Ascending aorta (tissue), 2 donors: ENCODE results near the gene PRDM5. TPM values are rescaled to one million over a fixed set of nuclear protein-coding genes. Genes with fewer than 3 reads are reported as not detected.

Source experiments
- DNase-seq, 2 donors: peaks; one replicate each; pipeline ENCODE4 v3.0.0-alpha.2; 2019; ENCODE audit warnings: low spot score in 2 of 2
- H3K27ac ChIP-seq, 2 donors: fragments of 200-600 bp; sonication (generic); one replicate each; pipeline ENCODE4 v1.5.1; 2016 to 2017; ENCODE audit warnings: mild to moderate bottlenecking in 1 of 2
- H3K27me3 ChIP-seq: fragments of 200-600 bp; sonication (generic); one replicate; pipeline ENCODE4 v1.5.1; 2017
- H3K36me3 ChIP-seq, 2 donors: fragments of 200-600 bp; sonication (generic); one replicate each; pipeline ENCODE4 v1.5.1; 2016
- H3K4me1 ChIP-seq, 2 donors: fragments of 200-600 bp; sonication (generic); one replicate each; pipeline ENCODE4 v1.5.1; 2016 to 2017; ENCODE audit warnings: mild to moderate bottlenecking in 1 of 2
- H3K4me3 ChIP-seq, 2 donors: fragments of 200-600 bp; sonication (generic); one replicate each; pipeline ENCODE4 v1.5.1; 2016 to 2017; ENCODE audit warnings: mild to moderate bottlenecking in 1 of 2
- H3K9me3 ChIP-seq, 2 donors: fragments of 200-600 bp; sonication (generic); one replicate each; pipeline ENCODE4 v1.5.1; 2016
- intact Hi-C: fragments of 100-400 bp; cut with DNase I; formaldehyde crosslinking; loops from one replicate; pipeline ENCODE4 v1.15.1; 2023
- total RNA-seq: library from RNA; depleted of rRNA; stranded (reverse); fragments of >200 nt; gene quantifications from one replicate; pipeline ENCODE4 v1.1.0, GENCODE V29; 2016
- TF ChIP-seq, protein P1 (sequence below), 3 experiments: fragments of 200-600 bp in 2 of 3; fragments of 450-650 bp in 1 of 3; sonication (generic) in 2 of 3; IDR thresholded peaks; one replicate each; pipeline ENCODE4 v1.5.1; 2016 to 2019; ENCODE audit warnings: antibody characterized with exemption in 3 of 3, mild to moderate bottlenecking in 1 of 3, moderate library complexity in 1 of 3

The PRDM5 gene
- total RNA-seq, 1 donor from 2014 or later, result 14.9 TPM

DNA sequence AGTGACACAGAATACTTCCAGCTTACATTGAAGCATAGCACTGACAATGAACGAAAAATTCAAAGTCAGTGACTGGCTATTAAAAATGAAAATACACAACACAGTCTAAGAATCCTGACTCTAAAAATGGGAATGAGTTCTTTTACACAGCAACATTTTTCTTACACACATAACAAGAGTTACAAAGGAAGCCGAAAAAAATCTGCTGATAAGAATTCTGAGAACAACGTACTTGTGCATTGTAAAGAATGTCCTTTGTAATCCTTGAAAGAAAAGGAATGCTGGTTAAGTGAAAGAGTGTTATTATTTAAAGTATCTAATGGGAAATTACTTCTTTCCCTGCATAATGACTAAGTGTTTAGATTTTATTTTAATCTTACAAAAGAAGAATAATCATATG, 199.4 kb downstream of the PRDM5 start:
- Histone ChIP-seq H3K9me3 (no peaks in the 10 kb centered on the region), H3K4me1 (no peaks in the 10 kb centered on the region), H3K27ac (no peak overlapping the region), H3K27me3 (no peaks in the 10 kb centered on the region), H3K36me3 (no peaks in the 10 kb centered on the region), H3K4me3 (no peak overlapping the region)
- intact Hi-C loops, result no loop called here
- TF ChIP-seq, protein P1, sequence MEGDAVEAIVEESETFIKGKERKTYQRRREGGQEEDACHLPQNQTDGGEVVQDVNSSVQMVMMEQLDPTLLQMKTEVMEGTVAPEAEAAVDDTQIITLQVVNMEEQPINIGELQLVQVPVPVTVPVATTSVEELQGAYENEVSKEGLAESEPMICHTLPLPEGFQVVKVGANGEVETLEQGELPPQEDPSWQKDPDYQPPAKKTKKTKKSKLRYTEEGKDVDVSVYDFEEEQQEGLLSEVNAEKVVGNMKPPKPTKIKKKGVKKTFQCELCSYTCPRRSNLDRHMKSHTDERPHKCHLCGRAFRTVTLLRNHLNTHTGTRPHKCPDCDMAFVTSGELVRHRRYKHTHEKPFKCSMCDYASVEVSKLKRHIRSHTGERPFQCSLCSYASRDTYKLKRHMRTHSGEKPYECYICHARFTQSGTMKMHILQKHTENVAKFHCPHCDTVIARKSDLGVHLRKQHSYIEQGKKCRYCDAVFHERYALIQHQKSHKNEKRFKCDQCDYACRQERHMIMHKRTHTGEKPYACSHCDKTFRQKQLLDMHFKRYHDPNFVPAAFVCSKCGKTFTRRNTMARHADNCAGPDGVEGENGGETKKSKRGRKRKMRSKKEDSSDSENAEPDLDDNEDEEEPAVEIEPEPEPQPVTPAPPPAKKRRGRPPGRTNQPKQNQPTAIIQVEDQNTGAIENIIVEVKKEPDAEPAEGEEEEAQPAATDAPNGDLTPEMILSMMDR (IDR thresholded peaks at IDR 0.05), result no peak
- DNase-seq, result no peak

DNA sequence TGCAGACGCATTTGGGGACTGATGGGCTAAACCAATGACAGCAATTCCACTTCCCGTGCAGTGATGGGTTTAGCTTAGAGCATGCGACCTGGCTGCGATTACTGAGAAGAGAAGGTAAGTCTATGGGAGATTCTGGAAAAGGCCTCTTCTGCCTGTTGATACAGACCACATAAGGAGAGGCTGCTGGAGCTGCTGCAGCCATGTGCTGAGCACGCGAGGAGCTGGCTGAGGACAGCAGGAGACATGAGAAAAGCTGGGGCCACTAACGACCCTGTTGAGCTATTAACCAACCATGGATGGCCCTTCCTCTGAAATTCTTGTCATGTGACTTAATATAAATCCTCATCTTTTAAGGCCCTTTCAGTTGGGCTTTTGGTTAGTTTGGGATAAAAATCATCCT, 199.9 kb downstream of the PRDM5 start:
- Histone ChIP-seq H3K4me1 (no peaks in the 10 kb centered on the region), H3K27me3 (no peaks in the 10 kb centered on the region), H3K4me3 (no peak overlapping the region), H3K9me3 (no peaks in the 10 kb centered on the region), H3K27ac (no peak overlapping the region), H3K36me3 (no peaks in the 10 kb centered on the region)
- intact Hi-C loops, result no loop called here
- DNase-seq, result no peak
- TF ChIP-seq, protein P1 (IDR thresholded peaks at IDR 0.05), result no peak

- DNase-seq, result no peak
- no peaks in the 10 kb centered on the region for H3K4me1 ChIP-seq
- no peak overlapping the region for H3K4me3 ChIP-seq
- no peak overlapping the region for H3K27ac ChIP-seq
- no peaks in the 10 kb centered on the region for H3K9me3 ChIP-seq
- H3K36me3 ChIP-seq, result no peaks in the 10 kb centered on the region
- TF ChIP-seq, protein P1 (IDR thresholded peaks at IDR 0.05), result no peak
- intact Hi-C loops, result no loop called here
- H3K27me3 ChIP-seq, result no peaks in the 10 kb centered on the region
These were observed 202.1 kb downstream of the PRDM5 start for GRCh38 chr4:120720354-120720934.

DNA sequence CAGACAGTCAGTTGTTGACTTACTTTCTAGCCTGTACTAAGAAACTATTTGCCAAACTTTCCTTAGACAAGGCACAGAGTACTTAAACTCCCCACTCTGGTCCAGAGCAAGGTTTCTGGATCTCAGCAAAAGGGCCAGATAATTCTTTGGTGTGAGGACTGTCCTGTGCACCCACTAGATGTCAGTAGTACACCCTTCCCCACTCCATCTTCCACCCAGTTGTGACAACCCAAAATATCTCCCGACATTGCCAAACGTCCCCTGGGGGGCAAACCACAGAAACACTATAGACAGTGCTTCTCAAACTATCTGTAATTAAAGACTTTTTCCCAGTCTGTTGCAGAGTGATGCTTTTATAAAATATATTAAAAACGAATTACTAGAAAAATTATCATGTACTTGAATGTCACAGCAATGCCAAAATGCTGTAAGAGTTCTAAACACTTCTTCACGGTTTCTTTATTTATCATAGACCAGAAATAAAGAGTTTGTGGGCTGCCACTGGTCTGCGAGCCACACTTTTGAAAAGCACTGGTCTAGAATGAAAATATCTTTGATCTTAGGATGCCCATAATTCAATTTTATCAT, 203.5 kb downstream of the PRDM5 start:
- no peak for DNase-seq
- no peaks in the 10 kb centered on the region for H3K27me3 ChIP-seq
- no peaks in the 10 kb centered on the region for H3K4me1 ChIP-seq
- intact Hi-C loops, result loop anchor here (5.0 kb wide), 1 partner anchor 378 kb away; no protein-coding TSS in a partner anchor
- no peaks in the 10 kb centered on the region for H3K9me3 ChIP-seq
- H3K36me3 ChIP-seq, result no peaks in the 10 kb centered on the region
- no peak overlapping the region for H3K27ac ChIP-seq
- H3K4me3 ChIP-seq, result no peak overlapping the region
- TF ChIP-seq, protein P1 (IDR thresholded peaks at IDR 0.05), result peak in 2 of 3 experiments; percentile 36 to 52

- intact Hi-C loops, result loop anchor here (5.0 kb wide), 1 partner anchor 381 kb away; no protein-coding TSS in a partner anchor
- H3K27me3 ChIP-seq, result no peaks in the 10 kb centered on the region
- H3K27ac ChIP-seq, result no peak overlapping the region
- no peaks in the 10 kb centered on the region for H3K36me3 ChIP-seq
- no peaks in the 10 kb centered on the region for H3K9me3 ChIP-seq
- no peak for DNase-seq
- no peak overlapping the region for H3K4me3 ChIP-seq
- no peaks in the 10 kb centered on the region for H3K4me1 ChIP-seq
- TF ChIP-seq, protein P1 (IDR thresholded peaks at IDR 0.05), result no peak
These were observed 206.2 kb downstream of the PRDM5 start for GRCh38 chr4:120716346-120716745.
